T-helper 1 cell treated with Interleukin-12 subunit alpha and Interleukin-12 subunit beta and Interleukin-4 antibody, amounts not matched to agents 30 ng/mL and 1 ng/mL, for 36 hours (primary cell): ENCODE data around the gene STAG3. TPM values are rescaled to one million over a fixed set of nuclear protein-coding genes. Genes with fewer than 3 reads are reported as not detected.
"Not testable (repeated sequence)": the region's sequence is repeated elsewhere in the genome, so short reads cannot be mapped to it uniquely, and the experiment has no call there.

ENCODE experiments used
- intact Hi-C: fragments of 100-400 bp; cut with micrococcal nuclease; formaldehyde crosslinking; loops from one replicate; pipeline ENCODE4 v1.15.1; 2024
- total RNA-seq: library from RNA; stranded (reverse); gene quantifications from 2 replicates; pipeline ENCODE4 v1.2.3, GENCODE V29; 2022

STAG3 gene
- total RNA-seq, 1 donor from 2014 or later: 33.0 TPM

DNA sequence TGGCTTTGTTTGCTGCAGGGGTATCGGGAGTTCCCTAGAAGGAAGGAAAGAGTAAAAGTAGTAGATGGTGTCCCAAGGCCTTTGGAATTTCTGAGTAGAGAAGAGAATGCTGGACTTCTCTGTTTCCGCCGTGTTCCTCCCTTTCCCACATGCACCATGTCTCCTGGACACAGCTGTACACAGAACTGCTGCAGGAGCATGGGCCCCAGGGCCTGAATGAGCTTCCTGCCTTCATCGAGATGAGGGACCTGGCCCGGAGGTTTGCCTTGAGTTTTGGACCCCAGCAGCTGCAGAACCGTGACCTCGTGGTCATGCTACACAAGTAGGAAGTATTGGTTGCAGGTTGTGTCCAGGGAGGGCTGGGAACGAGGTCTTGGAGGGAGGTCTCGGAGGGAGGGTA, 26.7 kb downstream of the STAG3 start:
- intact Hi-C loops: no loop called here

DNA sequence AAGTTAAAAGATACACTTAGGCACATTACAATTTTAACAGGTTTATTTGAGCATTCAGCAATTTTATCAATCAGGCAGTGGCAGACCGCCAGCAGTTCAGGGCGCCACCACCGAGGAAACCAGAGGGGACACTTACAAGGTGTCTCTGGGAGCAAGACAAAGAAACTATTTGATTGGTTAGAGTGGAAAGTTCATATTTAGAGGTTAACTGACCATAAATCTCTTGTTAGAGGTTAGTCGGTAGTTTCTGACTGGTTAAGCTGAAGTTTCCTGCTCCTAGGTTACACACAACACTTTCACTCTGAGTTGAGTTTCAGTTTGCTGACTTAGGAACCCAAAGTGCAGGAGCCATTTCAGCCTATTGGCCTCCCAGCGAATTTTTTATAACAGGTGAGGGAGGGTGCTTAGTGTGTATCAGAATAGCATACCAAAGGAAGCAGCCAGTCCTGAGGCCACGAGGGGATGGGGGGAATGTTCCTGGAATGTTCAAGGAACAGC, 31.2 kb downstream of the STAG3 start:
- intact Hi-C loops: loop anchor here (1.0 to 2.0 kb wide), 7 partner anchors 12 to 76 kb away; partner anchors contain the start of genes GAL3ST4, GPC2, LAMTOR4 and STAG3

DNA sequence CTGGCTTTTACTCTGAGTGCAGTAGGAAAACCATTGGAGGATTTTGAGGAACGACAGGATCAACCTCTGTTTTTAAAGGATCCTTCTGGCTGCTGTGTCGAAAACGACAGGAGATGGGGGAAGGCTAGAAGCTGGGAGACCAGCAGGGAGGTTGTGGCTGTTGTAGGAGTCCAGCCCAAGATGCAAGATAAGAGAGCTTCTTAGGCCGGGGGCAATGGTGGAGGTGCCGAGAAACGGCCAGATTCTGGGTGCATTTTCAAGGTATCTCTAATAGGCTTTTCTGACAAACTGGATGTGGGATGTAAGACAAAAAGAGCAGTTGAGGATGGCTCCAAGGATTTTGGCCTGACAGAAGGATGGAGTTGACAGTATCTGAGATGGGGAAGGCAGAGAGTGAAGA, 31.8 kb downstream of the STAG3 start:
- intact Hi-C loops: loop anchor here (1.0 to 2.0 kb wide), 7 partner anchors 12 to 77 kb away; partner anchors contain the start of genes GAL3ST4, GPC2, LAMTOR4 and STAG3

DNA sequence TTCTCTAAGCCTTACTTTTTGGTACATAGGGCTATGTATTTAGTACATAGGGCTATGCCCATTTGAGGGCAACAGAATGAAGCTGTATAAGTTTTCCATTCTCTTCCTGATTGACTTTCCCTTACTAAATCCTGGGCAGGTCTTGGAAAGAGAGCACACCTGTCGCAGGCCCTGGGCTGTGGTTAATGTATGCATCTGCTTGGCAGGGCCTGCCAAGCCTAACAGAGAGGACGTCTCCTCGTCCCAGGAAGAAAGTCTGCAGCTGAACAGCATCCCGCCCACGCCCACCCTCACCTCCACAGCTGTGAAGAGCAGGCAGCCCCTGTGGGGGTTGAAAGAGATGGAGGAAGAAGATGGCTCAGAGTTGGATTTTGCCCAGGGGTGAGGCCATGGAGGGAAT, 33.1 kb downstream of the STAG3 start:
- intact Hi-C loops: no loop called here

DNA sequence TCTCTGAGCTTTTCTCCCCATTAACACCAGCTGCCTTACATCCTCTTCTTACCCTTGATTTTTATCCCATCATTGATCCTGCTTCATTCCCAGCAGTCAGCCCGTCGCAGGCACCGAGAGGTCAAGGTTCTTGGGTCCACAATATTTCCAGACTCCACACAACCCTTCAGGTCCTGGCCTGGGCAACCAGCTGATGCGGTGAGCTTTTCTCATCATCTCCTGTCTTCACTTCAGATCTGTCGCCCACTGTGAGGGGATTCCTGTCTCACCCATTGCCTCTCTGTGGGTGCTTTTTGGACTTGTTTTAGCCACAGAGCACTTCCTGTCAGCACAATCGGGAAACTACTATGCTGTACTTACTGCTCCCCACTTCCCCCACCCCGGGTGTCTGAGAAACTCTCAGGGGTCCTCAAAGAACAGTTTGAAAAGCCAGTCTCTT, 33.6 kb downstream of the STAG3 start:
- intact Hi-C loops: no loop called here

DNA sequence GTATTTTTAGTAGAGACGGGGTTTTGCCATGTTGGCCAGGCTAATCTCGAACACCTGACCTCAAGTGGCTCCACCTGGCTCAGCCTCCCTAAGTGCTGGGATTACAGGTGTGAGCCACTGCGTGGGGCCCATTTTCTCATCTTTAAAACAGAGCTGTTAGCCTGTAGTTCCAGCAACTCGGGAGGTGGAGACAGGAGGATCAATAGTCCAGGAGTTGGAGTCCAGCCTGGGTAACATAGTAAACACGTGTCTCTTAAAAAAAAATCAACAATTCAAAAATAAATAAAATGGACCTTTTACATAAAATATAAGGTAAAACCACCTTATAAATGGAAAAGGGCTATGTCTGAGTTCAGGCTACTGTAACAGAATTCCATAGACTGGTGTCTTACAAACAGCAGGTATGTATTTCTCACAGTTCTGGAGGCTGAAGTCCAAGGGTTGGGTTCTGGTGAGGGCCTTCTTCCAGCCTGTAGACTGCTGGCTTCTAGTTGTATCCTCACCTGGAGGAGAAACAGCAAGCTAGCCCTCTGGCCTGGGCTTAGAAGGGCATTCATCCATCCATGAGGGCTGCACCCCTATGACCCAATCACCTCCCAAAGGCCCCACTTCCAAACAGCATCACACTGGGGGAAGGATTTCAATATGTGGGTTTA, 35.0 kb downstream of the STAG3 start:
- intact Hi-C loops: no loop called here

DNA sequence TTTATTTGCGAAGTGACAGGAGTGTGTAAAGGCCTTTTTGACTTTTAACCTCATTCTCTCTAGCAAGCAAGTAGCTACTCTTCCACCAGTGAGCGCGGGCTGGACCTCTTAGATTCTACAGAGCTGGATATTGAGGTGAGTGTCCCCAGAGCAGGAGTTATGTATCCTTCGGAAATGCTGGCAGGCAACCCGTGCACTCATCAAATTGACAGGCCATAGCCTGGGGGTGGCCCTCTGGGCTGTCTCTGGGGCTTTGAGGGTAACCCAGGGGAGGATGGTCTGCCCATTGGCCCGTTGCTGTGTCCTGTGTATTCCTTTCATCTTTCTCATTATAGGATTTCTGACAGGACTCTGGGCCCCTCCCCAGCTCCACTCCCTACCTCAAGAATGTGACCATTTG, 36.0 kb downstream of the STAG3 start:
- intact Hi-C loops: no loop called here

DNA sequence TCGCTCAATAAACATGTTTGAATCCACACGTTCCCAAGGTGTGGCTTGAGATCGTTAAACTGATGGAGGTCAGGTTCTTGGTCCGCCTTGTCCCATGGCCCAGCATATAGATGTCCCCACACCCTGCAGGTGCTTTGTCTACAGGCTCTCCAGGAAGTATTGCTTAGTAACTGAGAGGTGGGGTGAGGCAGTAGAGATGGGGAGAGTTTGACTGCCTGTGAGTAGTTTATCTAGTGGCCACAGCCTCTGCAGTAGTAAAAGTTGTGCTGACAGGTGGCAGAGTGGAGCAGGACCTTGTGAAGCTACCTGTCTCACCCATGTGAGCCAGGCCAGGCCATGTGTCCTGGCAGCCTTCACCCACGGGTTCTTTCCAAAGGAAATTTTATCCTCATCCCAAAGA, 36.6 kb downstream of the STAG3 start:
- intact Hi-C loops: not testable (repeated sequence)

DNA sequence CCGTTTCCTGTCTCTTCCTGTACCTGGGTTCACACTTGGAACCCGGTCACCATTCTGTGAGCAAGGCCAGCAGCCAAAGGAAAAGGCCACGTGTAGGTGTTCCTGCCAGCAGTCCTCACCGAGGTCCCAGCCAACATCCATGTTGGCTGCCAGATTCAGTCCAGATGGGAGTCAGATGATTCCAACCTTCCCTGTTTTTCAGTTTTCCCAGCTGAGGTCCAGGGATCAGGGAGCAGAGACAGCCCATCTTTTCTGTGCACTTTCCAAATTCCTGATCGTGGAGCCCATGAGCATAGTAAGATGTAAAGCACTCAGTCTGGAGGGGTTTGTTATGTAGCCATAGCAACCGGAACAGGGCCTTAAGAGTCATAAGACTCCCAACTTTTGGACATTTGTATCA, 38.2 kb downstream of the STAG3 start:
- intact Hi-C loops: no loop called here

DNA sequence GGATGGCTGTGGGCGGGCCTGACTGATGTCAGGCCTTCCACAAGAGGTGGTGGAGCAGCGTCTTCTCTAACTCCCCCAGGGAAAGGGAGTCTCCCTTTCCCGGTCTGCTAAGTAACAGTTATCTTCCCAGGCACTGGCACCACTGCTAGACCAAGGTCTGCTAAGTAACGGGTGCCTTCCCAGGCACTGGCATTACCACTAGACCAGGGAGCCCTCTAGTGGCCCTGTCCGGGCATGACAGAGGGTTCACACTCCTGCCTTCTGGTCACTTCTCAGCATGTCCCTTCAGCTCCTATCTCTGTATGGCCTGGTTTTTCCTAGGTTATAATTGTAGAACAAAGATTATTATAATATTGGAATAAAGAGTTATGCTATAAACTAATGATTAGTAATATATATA, 40.2 kb downstream of the STAG3 start:
- intact Hi-C loops: loop anchor here (1.0 kb wide), 3 partner anchors 28 to 86 kb away; partner anchors contain the start of gene LAMTOR4

DNA sequence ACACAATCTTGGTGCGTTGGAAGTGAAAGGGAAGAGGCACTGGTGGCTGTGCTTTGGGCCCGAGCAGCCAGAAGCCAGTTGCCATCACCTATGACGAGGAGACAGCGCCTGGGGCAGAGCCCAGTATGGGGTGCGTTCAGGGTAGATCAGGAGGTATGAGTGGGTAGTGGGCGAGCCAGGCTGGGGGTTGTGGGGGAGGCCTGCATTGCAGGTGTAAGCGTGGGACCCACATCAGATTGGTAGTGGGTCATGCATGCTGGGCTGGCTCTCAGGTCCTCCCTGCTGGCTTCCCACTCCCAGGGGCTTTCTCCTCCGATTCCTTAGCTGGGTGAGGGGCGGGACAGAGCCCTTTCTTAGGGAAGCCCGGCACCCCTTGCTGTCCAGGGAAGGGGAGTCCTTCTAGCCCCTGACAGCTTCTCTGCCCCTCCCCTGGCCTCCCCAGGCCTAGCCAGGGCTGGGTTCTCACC, 41.6 kb downstream of the STAG3 start:
- intact Hi-C loops: no loop called here

DNA sequence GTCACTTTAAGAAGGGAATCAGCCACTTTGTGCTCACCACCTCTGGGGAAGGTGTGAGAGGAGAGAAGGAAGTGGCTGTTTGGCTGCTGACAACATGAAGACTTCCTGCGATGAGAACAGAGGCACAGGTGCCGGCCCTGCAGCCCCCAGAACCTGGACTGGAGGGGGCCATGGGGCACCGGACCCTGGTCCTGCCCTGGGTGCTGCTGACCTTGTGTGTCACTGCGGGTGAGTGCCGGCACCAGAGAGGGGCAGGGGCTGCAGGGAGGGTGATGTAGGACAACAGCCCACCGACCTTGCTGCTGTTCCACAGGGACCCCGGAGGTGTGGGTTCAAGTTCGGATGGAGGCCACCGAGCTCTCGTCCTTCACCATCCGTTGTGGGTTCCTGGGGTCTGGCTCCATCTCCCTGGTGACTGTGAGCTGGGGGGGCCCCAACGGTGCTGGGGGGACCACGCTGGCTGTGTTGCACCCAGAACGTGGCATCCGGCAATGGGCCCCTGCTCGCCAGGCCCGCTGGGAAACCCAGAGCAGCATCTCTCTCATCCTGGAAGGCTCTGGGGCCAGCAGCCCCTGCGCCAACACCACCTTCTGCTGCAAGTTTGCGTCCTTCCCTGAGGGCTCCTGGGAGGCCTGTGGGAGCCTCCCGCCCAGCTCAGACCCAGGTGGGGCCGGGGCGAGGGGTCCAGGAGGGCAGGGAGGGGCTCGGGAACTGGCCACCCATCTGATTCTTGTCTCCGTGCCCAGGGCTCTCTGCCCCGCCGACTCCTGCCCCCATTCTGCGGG, 42.3 kb downstream of the STAG3 start, which contains the start of gene PVRIG:
Gene PVRIG (plus strand): TSS at position 149 of the 785 bp plus-strand sequence. CDS start 22 bp downstream, at position 171.
- intact Hi-C loops: loop anchor here (2.0 kb wide), 3 partner anchors 61 to 187 kb away; partner anchors contain the start of gene TRAPPC14

DNA sequence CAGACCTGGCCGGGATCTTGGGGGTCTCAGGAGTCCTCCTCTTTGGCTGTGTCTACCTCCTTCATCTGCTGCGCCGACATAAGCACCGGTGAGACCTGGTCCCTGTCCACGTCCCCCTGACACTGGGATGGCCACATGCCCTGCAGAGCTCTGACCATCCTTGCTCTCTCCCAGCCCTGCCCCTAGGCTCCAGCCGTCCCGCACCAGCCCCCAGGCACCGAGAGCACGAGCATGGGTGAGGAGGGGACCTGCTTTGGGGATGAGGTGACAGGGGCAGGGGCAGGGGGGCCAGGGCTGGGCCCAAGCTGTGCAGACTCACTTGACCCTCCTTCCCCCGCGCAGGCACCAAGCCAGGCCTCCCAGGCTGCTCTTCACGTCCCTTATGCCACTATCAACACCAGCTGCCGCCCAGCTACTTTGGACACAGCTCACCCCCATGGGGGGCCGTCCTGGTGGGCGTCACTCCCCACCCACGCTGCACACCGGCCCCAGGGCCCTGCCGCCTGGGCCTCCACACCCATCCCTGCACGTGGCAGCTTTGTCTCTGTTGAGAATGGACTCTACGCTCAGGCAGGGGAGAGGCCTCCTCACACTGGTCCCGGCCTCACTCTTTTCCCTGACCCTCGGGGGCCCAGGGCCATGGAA, 43.0 kb downstream of the STAG3 start:
- intact Hi-C loops: loop anchor here (1.0 to 2.0 kb wide), 9 partner anchors 11 to 209 kb away; partner anchors contain the start of genes GPC2, MEPCE, STAG3 and TRAPPC14

DNA sequence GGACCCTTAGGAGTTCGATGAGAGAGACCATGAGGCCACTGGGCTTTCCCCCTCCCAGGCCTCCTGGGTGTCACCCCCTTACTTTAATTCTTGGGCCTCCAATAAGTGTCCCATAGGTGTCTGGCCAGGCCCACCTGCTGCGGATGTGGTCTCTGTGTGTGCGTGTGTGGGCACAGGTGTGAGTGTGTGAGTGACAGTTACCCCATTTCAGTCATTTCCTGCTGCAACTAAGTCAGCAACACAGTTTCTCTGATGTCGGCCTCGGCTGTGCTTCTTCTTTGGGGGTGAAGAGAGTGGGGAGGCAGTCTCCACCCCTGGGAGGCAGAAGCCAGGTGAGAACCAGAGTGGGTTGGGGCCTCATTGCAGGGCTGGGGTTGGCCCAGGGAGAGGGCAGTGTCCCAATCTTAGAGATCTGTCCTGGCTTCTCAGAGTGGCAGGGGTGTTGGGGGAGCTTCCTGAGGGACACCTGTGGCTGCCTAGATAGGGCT, 43.6 kb downstream of the STAG3 start:
- intact Hi-C loops: loop anchor here (1.0 to 2.0 kb wide), 9 partner anchors 12 to 208 kb away; partner anchors contain the start of genes GPC2, MEPCE, STAG3 and TRAPPC14

DNA sequence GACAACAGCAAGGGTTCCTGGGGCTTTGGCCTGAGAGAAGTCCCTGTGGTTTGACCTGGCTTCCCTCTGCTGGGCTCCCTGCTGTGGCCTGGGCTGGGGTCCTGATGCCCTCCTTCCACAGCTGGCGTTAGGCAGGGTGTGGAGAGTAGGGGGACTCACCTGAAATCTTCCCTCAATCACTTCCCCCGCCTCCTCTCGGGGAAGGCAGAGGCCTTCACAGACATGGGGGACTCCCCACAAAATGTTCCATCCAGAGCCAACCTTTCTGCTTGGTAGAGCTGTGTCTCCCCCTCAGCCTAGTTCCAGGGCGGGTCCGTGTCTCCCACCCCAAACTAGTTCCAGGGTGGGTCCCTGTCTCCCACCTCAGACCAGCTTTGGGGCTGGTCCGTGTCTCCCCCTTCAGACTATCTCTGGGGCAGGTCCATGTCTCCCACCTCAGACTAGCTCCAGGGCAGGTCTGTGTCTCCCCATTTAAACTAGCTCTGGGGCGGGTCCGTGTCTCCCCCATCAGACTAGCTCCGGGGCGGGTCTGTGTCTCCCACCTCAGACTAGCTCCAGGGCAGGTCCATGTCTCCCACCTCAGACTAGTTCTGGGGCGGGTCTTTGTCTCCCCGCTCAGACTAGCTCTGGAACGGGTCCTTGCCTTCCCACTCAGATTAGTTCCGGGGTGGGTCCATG, 44.2 kb downstream of the STAG3 start:
- intact Hi-C loops: loop anchor here (1.0 to 2.0 kb wide), 9 partner anchors 13 to 207 kb away; partner anchors contain the start of genes GPC2, MEPCE, STAG3 and TRAPPC14

DNA sequence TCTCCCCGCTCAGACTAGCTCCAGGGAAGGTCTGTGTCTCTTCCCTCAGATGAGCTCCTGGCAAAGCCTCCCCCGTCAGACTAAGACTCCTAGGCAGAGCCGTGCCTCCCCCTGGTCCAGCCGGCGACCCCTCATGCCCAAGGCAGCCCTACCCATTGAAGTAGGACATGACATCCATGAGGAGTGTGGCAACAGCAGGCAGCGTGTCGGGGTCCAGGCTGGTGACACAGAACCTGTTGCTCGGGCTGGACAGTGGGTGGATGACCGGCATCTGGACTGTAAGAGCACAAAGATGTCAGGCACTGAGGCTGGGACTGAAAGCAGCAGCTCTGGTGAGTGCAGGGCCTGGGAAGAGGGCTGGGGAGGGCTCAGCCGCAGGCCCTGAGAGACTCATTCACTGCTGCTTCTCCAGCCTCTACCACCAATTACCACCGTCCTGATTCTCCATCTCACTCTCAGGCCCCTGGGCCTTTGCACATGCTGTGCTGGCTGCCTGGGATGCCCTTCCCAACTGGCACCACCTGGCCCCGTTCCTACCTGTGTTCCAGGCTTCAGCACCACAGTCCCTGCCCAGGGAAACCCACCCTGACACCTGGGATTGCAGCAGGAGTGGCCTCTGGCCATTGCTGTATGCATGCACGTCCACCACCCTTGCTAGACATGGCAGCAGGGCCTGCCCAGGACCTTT, 44.9 kb downstream of the STAG3 start:
- intact Hi-C loops: no loop called here

DNA sequence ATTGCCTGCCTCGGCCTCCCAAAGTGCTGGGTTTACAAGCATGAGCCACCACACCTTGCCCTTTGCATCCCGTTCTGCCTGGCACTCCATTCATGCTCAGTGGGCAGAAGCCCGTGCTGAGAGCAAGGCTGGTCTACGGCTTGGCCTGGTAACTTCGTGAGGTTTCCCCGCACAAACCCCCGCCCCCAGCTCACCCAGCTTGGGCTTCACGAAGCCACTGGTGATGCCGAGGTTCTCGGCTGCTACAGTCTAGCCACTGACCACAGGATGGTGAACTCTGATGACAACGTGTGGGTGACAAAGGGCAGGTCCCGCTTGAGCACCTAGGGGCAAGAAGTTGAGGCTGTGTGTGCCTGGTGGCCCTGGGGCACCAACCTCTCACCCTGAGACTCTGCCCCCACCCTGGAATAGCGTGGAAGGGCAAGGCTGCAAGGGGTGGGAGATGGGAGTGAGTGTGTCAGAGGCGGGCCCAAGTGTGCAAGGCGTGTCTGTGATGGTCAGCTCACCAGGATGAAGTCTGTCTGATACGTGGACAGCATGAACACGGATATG, 45.7 kb downstream of the STAG3 start:
- intact Hi-C loops: not testable (repeated sequence)

DNA sequence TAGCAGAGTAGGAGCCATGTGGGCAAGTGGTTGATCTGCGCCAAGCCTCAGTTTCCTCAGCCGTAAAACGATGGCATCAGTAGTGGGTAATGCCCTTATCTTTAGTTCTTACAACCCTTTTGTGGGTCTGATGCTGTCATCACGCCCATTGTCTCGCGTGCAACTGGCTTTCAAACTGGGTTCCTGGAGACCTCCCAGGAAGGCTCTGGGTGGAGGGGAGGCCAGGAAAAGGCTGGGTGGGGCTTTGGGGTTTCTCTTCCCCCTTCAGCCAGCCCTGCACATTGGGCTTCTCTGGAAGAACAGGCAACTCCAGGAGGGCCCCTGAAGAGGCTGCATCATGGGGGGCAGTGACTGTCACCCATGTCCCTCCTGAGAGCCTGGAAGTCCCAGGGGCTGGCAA, 47.2 kb downstream of the STAG3 start:
- intact Hi-C loops: not testable (repeated sequence)

DNA sequence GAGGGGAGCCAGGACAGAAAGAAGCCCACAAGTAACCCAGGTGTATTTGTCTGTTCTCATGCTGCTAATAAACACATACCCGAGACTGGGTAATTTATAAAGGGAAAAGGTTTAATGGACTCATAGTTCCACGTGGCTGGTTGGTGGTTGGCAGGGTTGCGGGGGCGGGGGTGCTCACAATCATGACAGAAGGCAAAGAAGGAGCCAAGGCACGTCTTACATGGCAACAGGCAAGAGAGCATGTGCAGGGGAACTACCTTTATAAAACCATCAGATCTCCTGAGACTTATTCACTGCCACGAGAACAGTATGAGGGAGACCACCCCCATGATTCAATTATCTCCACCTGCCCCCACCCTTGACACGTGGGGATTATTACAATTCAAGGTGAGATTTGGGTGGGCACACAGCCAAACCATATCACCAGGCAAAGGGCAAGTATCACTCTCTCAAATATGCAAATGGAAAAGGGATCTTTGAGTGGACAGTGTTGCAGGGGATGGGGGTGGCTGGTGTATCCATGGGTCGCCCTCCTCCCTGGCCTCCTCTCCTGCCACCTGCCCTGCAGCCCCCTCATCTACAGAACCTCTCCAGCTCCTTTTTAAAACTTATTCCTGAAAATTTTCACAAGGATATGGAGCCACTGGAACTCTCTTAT, 57.1 kb downstream of the STAG3 start:
- intact Hi-C loops: not testable (repeated sequence)
